Esophagus squamous epithelium (tissue), 4 donors: ENCODE results near the gene ADCY5.

Source experiments
- CTCF ChIP-seq, 6 experiments: fragments of 450-650 bp in 4 of 6; fragments of 200-600 bp in 2 of 6; sonication (generic) in 2 of 6; IDR thresholded peaks; one replicate each; pipeline ENCODE4 v1.5.1; 2016 to 2019; ENCODE audit warnings: antibody characterized with exemption in 6 of 6, mild to moderate bottlenecking in 4 of 6, moderate library complexity in 4 of 6
- POLR2A ChIP-seq, 4 donors: fragments of 450-650 bp; IDR thresholded peaks; one replicate each; pipeline ENCODE4 v1.6.1; 2017; ENCODE audit warnings: antibody characterized with exemption in 4 of 4, mild to moderate bottlenecking in 4 of 4, moderate library complexity in 3 of 4

- TF ChIP-seq CTCF (IDR thresholded peaks at IDR 0.05) = no peak
- no peak for TF ChIP-seq POLR2A (IDR thresholded peaks at IDR 0.05)
Observed at GRCh38 chr3:123386477-123387040, 62.3 kb downstream of the ADCY5 start.
